Measurements from ENCODE around the gene SKIC2.
"Not testable (repeated sequence)": the region's sequence is repeated elsewhere in the genome, so short reads cannot be mapped to it uniquely, and the experiment has no call there.

- TF ChIP-seq POLR2AphosphoS2 (IDR thresholded peaks at IDR 0.05; ENCODE audit: low read depth, low read length); NR2F1 (conservative IDR thresholded peaks at IDR 0.05); CTCF (IDR thresholded peaks at IDR 0.05 in 2 of 3, conservative IDR thresholded peaks at IDR 0.05 in 1 of 3; ENCODE audit: control insufficient read depth in 2 of 3, extremely low read depth in 1 of 3, insufficient read depth in 1 of 3, low read depth in 3 of 3, low read length in 3 of 3); E2F8 (IDR thresholded peaks at IDR 0.05; ENCODE audit: low read depth, partially characterized antibody): not testable (repeated sequence)
Observed at GRCh38 chr6:31981744-31982143, 22.8 kb downstream of the SKIC2 start, which contains the start of gene C4A.

Measured in GM12878 (cell line).